OCI-LY7 (cell line): ENCODE data around the gene ZC3H12A.

Experiments
- CTCF ChIP-seq: fragments of 200-600 bp; sonication (generic); conservative IDR thresholded peaks from 2 replicates; pipeline ENCODE4 v1.5.1; 2014; ENCODE audit warnings: mild to moderate bottlenecking, antibody characterized with exemption, low read length, moderate library complexity, mixed read lengths
- EZH2phosphoT487 ChIP-seq: fragments of 200-600 bp; sonication (generic); IDR thresholded peaks from 2 replicates; pipeline ENCODE4 v1.6.1; 2018; ENCODE audit warnings: low read depth, borderline replicate concordance, mild to moderate bottlenecking, mixed run types, antibody characterized with exemption, low read length, moderate library complexity, mixed read lengths

GRCh38 chr1:37498872-37499617 is 24.7 kb downstream of the ZC3H12A start:
- TF ChIP-seq CTCF (no peak), EZH2phosphoT487 (no peak)
